T follicular helper cell (primary cell): Measurements from ENCODE around the gene OSBPL6.
"Not testable (repeated sequence)": the region's sequence is repeated elsewhere in the genome, so short reads cannot be mapped to it uniquely, and the experiment has no call there.

ENCODE experiments used
- DNase-seq: peaks from one replicate; pipeline ENCODE4 v3.0.0-alpha.2; 2020; ENCODE audit warnings: low read depth

The OSBPL6 gene

DNA sequence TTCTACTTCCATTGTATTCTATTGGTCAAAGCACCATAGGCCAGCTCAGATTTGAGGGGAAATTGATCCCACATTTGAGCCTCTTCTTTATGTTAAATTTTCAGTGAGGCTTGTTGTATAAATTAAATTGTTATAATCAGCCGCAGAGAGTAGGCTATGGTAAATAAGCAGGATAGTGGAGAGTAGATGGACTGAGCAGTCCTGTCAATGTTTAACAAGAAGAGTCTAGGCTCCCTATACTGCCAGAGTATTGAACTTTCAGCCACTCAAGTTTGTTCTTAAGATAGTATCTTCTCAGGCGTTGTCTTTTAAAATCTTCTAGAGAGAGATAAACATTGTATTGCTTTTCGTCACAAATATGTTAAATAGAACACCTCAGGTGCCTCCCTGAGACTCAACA, 155.7 kb downstream of the OSBPL6 start:
- DNase-seq = no peak

DNA sequence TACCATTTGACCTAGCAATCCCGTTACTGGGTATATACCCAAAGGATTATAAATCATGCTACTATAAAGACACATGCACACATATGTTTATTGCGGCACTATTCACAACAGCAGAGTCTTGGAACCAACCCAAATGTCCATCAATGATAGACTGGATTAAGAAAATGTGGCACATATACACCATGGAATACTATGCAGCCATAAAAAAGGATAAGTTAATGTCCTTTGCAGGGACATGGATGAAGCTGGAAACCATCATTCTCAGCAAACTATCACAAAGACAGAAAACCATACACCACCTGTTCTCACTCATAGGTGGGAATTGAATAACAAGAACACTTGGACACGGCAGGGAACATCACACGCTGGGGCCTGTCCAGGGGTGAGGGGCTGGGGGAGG, 163.4 kb downstream of the OSBPL6 start:
- not testable (repeated sequence) for DNase-seq

DNA sequence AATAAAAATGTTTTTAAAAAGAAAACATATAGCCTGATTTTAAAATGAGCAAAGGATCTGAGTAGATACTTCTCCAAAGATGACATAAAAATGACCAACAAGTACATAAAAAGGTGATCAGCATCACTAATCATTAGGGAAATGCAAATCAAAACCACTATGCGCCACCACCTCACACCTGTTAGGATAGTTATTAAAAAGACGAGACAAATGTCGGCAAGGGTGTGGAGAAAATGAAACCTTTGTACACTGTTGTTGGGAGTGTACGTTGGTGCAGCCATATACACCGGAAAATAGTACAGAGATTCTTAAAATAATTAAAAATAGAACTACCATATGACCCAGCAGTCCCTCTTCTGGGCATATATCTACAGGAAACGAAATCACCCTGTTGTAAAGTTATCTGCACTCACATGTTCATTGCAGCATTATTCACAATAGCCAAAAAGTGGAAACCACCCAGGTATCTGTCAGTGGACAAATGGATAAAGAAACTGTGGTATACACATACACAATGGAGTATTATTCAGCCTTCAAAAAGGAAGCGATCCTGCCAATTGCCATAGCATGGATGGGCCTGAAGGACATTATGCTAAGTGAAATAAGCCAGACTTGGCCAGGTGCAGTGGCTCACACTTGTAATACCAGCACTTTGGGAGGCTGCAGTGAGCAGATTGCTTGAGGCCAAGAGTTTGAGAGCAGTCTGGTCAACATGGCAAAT, 165.0 kb downstream of the OSBPL6 start:
- no peak for DNase-seq

DNA sequence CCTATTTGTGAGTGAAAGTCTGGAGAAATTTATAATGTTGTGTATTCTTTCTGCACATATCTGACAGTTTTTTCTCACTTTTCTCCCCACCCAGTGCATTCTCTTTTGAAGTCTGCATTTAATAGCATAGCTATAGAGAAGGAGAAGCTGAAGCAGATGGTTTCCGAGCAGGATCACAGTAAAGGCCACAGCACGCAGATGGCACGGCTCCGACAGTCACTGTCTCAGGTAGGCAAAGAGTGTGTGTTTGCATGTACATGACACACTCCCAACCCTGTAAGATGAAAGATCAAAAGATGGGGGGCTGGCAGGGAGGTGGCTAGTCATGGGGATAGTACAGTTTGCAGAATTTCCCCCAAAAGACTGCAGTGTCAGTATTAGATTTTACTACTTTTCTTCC, 167.3 kb downstream of the OSBPL6 start:
- DNase-seq = no peak

DNA sequence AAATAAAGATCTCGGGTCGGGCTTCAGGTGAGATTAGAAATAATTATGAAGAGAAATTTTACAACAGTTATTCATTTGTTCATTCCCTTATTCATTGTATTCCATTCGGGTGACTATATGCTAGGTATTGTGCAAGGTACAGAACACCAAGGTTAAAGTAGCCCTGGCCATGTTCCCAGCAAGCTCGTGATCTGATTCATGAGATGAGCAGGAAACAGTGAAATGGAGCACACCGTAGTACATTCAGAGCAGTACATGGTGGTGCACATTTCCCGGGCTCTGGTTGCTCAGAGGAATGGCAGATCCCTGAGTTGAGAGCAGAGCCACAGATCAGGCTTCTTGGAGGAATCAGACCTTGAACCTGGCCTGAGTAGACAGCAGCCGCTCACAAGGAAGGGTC, 168.9 kb downstream of the OSBPL6 start:
- no peak for DNase-seq

DNA sequence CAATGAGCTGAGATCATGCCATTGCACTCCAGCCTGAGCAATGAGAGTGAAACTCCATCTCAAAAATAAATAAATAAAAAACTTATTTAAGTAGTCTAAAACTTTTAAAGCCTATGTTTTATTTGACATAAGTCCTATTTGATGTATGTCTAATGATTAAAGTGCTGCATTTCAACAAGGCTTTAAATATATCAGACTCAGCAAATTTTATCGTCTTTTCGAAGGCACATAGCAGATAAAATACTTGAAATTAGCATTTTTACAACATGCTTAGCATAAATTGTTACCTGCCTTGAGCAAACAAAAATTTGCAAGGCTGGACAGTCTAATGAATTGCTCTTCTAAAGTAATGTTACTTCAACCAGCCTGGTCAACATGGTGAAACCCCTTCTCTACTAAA, 170.8 kb downstream of the OSBPL6 start:
- DNase-seq = no peak

DNA sequence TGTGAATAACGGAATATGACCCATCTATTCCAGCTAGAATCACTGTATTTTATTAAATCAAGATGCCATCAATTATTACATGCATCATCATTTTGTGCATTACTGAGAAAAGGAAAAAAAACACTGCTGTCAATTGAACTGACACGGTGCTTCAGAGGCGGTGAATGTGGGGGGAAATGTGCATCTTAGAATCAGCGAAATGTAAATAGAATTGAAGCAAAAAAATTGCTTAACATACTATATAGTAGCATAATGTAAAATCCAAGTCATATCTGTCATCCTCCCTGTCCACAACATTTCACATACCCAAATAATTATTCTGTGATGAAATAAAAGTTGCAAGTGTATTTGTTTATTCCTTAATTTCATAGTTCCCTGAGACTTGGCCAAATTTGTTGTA, 172.1 kb downstream of the OSBPL6 start:
- DNase-seq = no peak

DNA sequence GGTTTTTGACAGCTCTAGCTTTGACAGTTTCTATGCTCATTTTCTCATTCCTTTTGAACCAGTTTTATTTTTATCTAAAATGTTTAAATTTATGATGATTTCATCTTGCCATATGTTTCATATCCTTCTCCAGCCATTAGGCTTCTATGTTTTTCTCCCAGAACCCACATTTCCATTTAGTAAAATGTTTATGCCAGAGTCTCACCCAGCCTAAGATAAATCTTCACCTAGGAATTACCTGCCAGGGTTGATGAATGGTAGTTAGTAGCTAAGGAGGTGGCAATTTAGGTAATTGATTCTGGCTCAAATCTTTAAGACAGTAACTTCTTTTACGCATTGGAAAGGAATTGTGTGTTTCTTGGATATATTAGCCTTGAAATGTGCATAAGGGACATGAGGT, 173.0 kb downstream of the OSBPL6 start:
- no peak for DNase-seq

DNA sequence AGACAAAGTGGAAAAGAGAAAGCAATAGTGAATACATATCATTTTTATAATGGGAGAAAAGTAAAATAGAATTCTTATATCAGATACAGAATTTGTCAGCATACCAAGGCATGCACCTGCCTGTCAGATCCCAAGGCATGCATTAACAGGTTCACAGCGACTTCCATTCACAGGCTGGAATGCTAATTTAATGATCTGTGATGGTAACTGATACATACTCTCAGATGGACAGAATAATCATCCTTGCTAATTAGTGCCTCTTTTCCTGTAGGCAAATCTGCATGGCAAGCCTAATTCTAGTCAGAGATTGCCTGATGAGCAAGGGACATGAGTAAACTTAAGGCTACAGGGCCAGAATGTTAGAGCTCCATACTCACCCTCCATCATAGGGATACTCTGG, 180.6 kb downstream of the OSBPL6 start:
- DNase-seq = no peak

DNA sequence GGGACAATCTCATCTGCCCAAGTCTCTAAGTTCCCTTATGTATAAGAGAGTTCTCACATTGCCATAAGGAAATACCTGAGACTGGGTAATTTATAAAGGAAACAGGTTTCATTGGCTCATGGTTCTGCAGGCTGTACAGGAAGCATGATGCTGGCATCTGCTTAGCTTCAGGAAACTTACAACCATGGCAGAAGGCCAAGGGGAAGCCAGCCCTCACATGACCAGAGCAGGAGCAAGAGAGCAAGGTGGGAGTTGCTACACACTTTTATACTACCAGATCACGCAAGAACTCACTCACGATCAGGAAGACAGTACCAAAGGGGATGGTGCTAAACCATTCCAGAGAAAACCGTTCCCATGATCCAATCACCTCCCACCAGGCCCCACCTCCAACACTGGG, 182.7 kb downstream of the OSBPL6 start:
- no peak for DNase-seq

DNA sequence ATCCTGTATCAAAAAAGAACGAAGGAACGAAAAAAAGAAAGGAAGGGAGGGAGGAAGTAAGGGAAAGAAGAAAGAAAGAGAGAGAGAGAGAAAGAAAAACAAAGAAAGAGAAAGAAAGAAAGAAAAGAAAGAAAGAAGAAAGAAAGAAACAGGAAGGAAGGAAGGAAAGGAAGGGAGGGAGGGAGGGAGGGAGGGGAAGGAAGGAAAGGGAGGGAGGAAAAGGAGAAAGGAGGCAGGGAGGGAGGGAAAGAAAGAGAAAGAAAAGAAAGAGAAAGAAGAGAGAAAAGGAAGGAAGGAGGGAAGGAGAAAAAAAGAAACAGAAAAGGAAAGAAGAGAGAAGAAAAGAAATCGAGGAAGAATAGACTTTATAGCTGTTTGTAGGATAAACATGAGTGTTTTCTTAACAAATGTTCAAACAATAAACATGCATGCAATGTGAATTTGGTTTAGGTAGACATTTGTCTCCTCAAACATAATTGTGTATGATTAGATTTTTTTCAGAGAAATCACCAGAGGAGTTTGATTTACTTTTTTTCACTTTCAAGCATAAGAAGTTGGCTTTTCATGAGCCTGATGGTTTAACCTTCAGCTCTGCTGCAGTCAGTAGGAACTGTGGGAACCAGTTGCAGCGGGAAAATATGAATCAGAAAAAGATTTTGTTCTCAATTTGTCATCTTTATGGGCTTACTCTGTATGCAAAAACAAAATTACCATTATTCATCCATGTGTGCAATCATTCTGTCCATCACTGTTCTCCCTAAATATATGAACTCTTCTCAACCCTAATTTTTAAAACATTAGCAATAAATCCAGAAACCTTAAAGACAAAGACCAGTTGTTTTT, 185.1 kb downstream of the OSBPL6 start:
- DNase-seq = no peak

DNA sequence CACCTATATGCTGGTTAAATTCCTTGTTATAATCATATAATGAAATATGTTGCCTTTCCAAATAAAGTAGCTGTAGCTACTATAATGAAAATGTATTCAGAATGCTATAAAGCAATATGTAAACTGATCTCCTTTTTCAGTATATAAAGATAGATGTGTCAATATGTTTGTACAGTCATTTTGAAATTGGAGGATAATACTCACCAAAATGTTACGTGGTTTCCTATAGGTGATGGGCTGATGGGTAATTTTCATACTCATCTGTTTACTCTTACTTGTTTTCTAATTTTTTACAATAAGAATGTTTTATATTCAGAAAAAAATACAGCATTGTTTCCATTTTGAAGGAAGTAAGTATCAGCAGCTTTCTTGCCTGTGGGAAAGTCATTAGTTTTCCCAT, 186.5 kb downstream of the OSBPL6 start:
- no peak for DNase-seq

DNA sequence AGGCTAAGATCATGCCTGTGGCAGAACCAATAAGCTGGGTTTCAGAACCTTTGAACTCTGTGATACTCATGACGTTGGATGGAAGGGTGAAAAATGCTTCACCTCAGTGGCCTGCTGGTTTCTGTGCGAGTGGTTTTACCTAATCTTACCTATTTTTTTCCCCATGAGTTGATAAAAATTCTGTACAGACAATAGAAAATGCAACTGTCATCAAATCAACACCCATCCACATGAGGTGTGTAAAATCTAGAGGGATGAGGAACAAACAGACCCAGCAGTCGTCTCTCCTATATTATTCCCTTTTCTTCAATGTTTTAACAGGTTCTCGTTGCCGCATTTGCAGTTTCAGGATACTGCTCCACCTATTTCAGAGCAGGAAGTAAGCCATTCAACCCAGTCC, 189.4 kb downstream of the OSBPL6 start:
- DNase-seq = no peak

DNA sequence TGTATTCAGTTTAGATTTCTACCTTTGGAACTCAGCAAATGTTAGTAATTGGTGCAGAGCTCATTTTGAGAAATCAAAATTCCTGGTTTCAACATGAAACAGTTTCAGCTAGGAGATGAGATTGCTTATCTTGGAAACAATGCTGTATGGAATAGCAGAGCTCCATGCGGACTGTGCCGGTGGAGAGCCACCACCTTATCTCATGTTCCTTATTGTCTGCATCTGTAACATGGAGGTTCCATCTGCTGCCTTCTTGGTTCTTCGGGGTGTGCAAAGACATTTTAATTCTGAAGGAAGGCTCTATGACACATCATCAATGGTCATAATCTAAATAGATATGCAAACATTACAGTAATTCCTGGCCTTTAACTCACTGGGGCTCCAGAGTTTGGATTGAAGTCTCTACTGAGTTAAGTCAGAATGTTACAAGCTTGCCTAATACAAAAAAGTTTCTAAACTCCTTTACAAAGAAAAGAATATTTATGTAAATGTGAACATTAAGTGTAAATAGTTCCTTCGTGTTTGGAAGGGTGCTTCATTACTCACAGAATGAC, 191.4 kb downstream of the OSBPL6 start:
- DNase-seq = no peak

DNA sequence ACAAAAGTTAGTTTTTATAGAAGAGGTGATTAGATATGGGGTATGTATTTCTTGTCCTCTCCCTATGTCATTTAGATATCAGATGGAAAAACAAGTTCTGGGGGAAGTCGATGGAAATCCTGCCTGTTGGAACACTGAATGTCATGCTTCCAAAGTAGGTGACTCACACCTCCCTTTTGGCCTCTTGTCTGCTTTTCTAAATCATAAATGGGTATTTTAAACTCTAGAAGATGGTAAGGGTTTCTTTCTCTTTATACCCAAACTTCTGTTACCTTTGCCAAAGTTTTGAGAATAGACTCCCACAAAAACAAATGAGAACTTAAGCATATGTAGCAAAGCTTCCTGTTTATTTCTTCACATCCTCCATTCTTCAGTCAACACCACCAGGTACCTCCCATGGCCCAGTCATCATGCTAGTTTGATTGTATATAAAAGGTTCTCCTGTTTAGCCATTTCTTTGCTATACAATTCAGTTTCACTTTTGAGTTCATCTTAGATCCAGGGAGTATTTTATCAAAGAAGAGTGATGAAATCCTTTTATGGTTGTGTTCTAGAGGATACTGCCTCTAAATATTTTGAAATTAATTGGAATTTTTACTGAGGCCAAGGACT, 192.8 kb downstream of the OSBPL6 start:
- DNase-seq = no peak

DNA sequence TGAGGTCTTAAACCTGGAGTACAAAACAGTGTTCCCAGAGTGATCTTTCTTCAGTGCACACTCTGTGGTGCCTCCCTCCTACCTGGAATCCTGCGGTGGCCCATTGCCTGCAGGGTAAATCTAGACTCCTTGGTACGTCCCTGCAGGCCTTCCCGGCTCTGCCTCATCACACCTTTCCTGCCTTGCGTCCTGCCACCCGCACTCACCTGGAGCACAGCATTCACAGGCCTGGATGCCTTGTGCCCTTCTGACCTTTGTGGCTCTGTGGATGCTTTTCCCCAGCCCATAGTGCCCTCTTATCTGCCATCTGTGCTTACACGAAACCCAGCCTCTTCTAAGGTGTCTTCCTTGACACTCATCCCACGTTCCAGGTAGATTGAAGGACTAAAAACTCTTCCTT, 194.0 kb downstream of the OSBPL6 start:
- no peak for DNase-seq

DNA sequence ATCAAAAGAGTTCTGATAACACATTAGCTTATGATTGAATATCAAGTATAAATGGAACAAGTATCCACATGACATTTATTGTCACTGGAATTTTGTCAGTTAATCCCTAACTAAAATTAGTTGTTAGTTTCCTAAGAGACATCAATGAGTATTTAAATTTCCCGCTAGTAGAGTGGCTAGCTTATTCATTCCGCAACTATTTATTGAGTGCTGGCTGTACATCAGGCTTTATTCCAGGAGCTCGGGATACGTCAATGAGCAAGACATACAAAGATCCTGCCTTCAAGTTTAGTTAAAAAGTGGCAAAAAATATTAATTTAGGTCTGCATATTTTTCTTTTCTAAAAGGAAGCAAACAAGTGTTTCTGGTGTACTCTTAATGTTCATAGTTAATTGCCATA, 197.4 kb downstream of the OSBPL6 start:
- no peak for DNase-seq

DNA sequence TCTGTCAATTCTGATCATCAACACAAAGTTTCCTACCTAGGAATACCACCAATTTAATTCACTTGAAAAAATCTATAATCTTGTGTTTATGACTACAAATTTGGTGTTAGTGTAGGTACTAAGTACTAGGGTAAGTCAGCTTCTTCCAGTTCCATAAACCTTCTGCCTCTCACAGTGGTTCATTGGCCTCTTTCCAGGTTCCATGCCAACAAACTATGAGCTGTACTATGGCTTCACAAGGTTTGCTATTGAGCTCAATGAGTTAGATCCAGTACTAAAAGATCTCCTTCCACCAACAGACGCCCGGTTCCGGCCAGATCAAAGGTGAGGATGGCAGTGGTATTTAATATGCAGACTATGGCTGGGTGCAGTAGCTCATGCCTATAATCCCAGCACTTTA, 197.9 kb downstream of the OSBPL6 start:
- DNase-seq = no peak

DNA sequence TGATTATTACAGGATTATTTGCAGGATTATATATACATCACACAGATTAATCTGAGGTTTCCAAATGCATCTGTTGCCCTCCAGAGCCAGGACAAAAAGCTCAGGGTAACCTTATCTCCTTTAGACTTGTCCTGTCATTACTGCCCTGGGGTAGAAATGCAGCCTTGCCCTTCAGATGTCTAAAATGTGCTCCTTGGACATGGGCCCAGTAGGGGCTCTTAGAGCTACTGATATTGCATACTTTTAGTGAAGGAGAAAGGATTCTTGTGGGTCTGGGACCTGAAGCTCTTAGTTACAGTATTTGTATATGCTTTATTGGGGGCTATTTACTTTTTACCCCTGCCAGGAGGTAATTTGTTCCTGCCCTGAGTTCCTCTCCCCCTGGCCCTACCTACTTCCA, 200.5 kb downstream of the OSBPL6 start:
- DNase-seq = no peak

DNA sequence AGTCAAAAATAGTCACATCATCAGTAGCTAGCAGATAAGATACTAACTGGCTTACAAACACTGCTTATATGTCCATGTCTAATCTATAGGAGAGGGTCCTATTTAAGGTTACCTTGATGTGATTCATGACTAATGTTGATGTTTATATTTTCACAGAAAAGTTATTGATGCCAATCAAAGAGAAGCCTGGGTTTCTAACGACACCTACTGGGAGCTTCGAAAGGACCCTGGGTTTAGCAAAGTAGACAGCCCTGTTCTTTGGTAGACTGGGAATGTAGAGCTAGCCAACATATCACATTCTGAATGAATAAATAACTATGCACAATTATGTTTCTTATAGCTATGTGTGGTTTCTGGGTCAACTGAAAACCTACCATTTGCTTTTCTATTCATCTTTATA, 201.0 kb downstream of the OSBPL6 start:
- DNase-seq = no peak

DNA sequence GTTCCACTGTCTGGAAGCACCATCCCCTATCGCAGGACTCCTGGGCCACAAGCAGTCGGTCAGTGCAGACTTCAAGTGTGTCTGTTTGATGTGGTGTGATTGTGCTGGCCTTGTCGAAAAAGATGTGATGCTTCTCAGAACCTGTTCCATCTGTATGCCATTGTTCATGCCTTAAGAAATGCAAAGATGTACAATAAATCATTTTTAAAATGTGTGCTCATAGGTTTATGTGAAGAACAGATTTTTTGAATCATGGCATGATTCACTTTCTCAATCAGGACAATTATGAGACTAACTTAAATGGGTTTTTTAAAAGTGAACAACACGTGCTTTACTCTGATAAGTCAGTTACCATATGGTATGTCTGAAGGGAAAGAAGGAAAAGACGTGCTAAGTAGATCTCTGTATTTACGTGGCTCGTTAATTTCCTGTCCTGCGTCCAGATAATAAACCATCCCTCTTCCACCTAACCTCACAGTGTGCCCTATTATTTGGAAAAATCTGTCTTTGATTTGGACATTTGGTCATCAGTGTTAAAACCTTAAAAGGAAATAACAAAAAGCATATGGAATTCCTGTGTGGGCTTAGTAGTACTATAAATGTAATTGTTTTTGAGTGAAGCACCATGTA, 201.7 kb downstream of the OSBPL6 start:
- DNase-seq = no peak

DNA sequence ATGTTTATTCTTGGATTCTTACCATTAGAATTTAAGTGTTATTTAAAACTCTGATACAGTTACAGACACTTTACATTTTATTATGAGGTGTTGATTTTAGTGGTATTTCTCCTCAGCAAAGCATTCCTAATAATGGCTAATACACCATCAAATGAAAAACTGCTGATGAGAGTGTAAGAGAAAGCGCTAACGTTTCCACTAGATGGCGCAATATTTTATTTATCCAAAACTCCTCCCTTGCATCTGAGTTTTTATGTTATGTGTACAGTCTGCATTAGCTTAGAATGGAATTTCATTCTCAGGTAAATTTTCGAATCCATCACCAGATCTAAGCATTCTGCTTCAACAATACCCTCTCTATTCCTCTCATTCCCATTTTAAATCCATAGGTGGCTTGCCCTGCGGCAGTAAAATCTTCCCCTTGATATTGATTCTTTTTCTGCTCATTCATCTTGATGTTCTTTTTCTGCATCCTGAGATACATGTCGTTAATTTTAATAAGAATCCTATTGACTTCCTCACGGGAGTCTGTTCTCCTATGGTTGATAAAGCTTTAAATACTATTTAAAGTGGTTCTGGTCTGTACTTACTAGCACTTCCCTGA, 202.8 kb downstream of the OSBPL6 start:
- DNase-seq = no peak
